ENCODE data around the gene ARL15.

DNA sequence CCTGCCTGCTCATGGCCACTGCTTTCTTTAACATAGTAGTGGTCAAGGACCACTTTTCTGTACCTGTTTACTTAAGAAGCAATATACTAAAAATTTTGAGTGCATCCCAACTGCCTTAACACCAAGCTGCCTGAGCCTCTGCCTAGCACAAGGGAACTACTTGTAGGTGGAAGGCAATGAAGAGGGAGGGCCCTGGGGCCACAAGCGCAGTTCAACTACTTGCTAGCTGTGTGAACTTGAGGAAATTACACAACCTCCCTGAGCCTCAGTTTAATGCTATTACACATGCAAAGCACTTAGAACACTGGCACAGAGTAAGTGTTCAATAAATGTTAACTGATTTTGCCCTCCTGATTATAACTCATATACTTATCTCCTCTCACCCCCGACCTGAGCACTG is 6.3 kb downstream of the ARL15 start:
- TF ChIP-seq EZH2 (IDR thresholded peaks at IDR 0.05) (no peak), POLR2AphosphoS5 (IDR thresholded peaks at IDR 0.05; ENCODE audit: borderline replicate concordance, low read depth, low read length) (no peak)
